Panc1 (cell line): Measurements from ENCODE around the gene MAB21L2. TPM values are rescaled to one million over a fixed set of nuclear protein-coding genes. Genes with fewer than 3 reads are reported as not detected.

ENCODE experiments used
- ATAC-seq: fragments of 200-7000 bp; cut with Tn5 transposase; 2 replicates; pipeline ENCODE4 v1.9.1; 2020; ENCODE audit warnings: mild to moderate bottlenecking, moderate library complexity
- BruUV-seq: library from RNA; stranded (reverse); fragments of 400-500 nt; replicated peaks from 2 replicates; lab custom pipeline; 2021; lab: Mats Ljungman, UMichigan
- CTCF ChIA-PET: fragments of 300-600 bp; sonication (Branson Sonifier 250); formaldehyde crosslinking; loops from one replicate; lab custom pipeline; 2022; ENCODE audit warnings: antibody characterized with exemption; lab: Charles Lee
- POLR2A ChIA-PET: fragments of 300-600 bp; sonication (Branson Sonifier 250); formaldehyde crosslinking; loops from one replicate; lab custom pipeline; 2022; ENCODE audit warnings: antibody characterized with exemption; lab: Charles Lee
- DNase-seq: peaks from one replicate; pipeline ENCODE4 v3.0.0-alpha.2; 2010; ENCODE audit warnings: low read depth, low spot score
- H3K27ac ChIP-seq: 2 replicates; pipeline ENCODE4 v1.5.1; 2011; ENCODE audit warnings: mild to moderate bottlenecking, low read length, inconsistent platforms
- H3K27me3 ChIP-seq: fragments of 200-500 bp; sonication (Bioruptor generic); 2 replicates; pipeline ENCODE4 v1.6.0; 2014; ENCODE audit warnings: low read length, inconsistent platforms; ENCODE audit not compliant: control insufficient read depth, insufficient read depth
- H3K36me3 ChIP-seq: fragments of 200-500 bp; sonication (Bioruptor generic); 2 replicates; pipeline ENCODE4 v1.5.1; 2014; ENCODE audit warnings: inconsistent platforms, mild to moderate bottlenecking, low read length, moderate library complexity; ENCODE audit not compliant: control insufficient read depth, insufficient read depth
- H3K4me1 ChIP-seq: 2 replicates; pipeline ENCODE4 v1.5.1; 2011; ENCODE audit warnings: inconsistent platforms, mild to moderate bottlenecking, low read length, moderate library complexity; ENCODE audit not compliant: control insufficient read depth, insufficient read depth
- H3K4me3 ChIP-seq, 2 experiments: 2 replicates each; pipeline ENCODE4 v1.5.1; 2011 to 2012; ENCODE audit warnings: low read depth in 2 of 2, low read length in 2 of 2, mild to moderate bottlenecking in 2 of 2, inconsistent platforms in 1 of 2, moderate library complexity in 1 of 2
- H3K9me3 ChIP-seq: fragments of 200-500 bp; sonication (Bioruptor generic); 2 replicates; pipeline ENCODE4 v1.5.1; 2014; ENCODE audit warnings: low read depth, mild to moderate bottlenecking, inconsistent platforms, low read length, moderate library complexity; ENCODE audit not compliant: control insufficient read depth, insufficient read depth
- CTCF ChIP-seq: fragments of 450-650 bp; IDR thresholded peaks from 2 replicates; pipeline ENCODE4 v1.5.1; 2017; ENCODE audit warnings: mild to moderate bottlenecking
- POLR2AphosphoS5 ChIP-seq: IDR thresholded peaks from 2 replicates; pipeline ENCODE4 v1.6.1; 2012; ENCODE audit warnings: mild to moderate bottlenecking, low read depth, low read length, moderate library complexity
- REST ChIP-seq, 2 experiments: IDR thresholded peaks; 2 replicates each; pipeline ENCODE4 v1.6.1; 2011 to 2012; ENCODE audit warnings: low read depth in 2 of 2, control low read depth in 1 of 2, low read length in 1 of 2, mild to moderate bottlenecking in 1 of 2, moderate library complexity in 1 of 2; ENCODE audit not compliant: insufficient read depth in 1 of 2
- SIN3A ChIP-seq: IDR thresholded peaks from 2 replicates; pipeline ENCODE4 v1.6.1; 2012; ENCODE audit warnings: low read depth, mild to moderate bottlenecking, low read length, moderate library complexity, borderline replicate concordance; ENCODE audit not compliant: insufficient read depth
- TCF7L2 ChIP-seq: IDR thresholded peaks from 2 replicates; pipeline ENCODE4 v1.6.1; 2011; ENCODE audit warnings: mild to moderate bottlenecking, low read depth, low read length, inconsistent platforms
- in situ Hi-C: cut with HindIII; loops from 2 replicates; pipeline ENCODE4 v1.10.0; 2016; ENCODE audit warnings: low sequenced_read_pairs, low pct_unique_long_range_greater_than_20kb
- intact Hi-C: fragments of 100-400 bp; cut with micrococcal nuclease; formaldehyde crosslinking; loops from one replicate; pipeline ENCODE4 v1.10.0; 2022; ENCODE audit not compliant: unreplicated experiment
- total RNA-seq: library from RNA; stranded (reverse); gene quantifications from one replicate; pipeline ENCODE4 v1.2.1, GENCODE V29; 2021; ENCODE audit not compliant: unreplicated experiment

Gene MAB21L2
- total RNA-seq, 1 experiment from 2014 or later, result not detected

- DNase-seq (no peak), ATAC-seq (no peak)
- CTCF ChIA-PET, result no interaction called here
- H3K27ac ChIP-seq, result no peak overlapping the region
- in situ Hi-C loops (no loop called here), intact Hi-C loops (no loop called here)
- TF ChIP-seq SIN3A, result no peak
- TF ChIP-seq REST (IDR thresholded peaks at IDR 0.05; ENCODE audit: insufficient read depth in 1 of 2, low read depth in 2 of 2, low read length in 1 of 2), result no peak
- H3K4me3 ChIP-seq, result no peak overlapping the region
- H3K9me3 ChIP-seq, result no peaks in the 10 kb centered on the region
- H3K36me3 ChIP-seq, result no peaks in the 10 kb centered on the region; the same call in 1 of the 2 replicates
- no TSS peak for BruUV-seq
- H3K27me3 ChIP-seq, result no peaks in the 10 kb centered on the region
- POLR2A ChIA-PET, result no interaction called here
- H3K4me1 ChIP-seq, result no peaks in the 10 kb centered on the region
Observed at GRCh38 chr4:150586162-150586810, 4.3 kb downstream of the MAB21L2 start.

- Histone ChIP-seq H3K36me3 (no peaks in the 10 kb centered on the region; the same call in 1 of the 2 replicates), H3K9me3 (no peaks in the 10 kb centered on the region), H3K4me3 (no peak overlapping the region), H3K27ac (no peak overlapping the region), H3K4me1 (no peaks in the 10 kb centered on the region), H3K27me3 (no peaks in the 10 kb centered on the region)
- DNase-seq (no peak), ATAC-seq (no peak)
- TF ChIP-seq SIN3A (no peak), POLR2AphosphoS5 (no peak), CTCF (no peak), TCF7L2 (no peak), REST (IDR thresholded peaks at IDR 0.05; ENCODE audit: insufficient read depth in 1 of 2, low read depth in 2 of 2, low read length in 1 of 2) (no peak)
- POLR2A ChIA-PET, result no interaction called here
- no TSS peak for BruUV-seq
- in situ Hi-C loops, result no loop called here
- CTCF ChIA-PET, result no interaction called here
- intact Hi-C loops, result no loop called here
Observed at GRCh38 chr4:150588316-150588715, 6.4 kb downstream of the MAB21L2 start.
